Caco-2 (cell line): ENCODE data around the gene IKZF3. TPM values are rescaled to one million over a fixed set of nuclear protein-coding genes. Genes with fewer than 3 reads are reported as not detected.

ENCODE experiments used
- BruUV-seq: library from RNA; stranded (reverse); fragments of 400-500 nt; replicated peaks from 2 replicates; lab custom pipeline; 2021; lab: Mats Ljungman, UMichigan
- CTCF ChIA-PET: fragments of 300-600 bp; sonication (Branson Sonifier 250); formaldehyde crosslinking; loops from one replicate; lab custom pipeline; 2022; ENCODE audit warnings: antibody characterized with exemption; lab: Charles Lee
- POLR2A ChIA-PET: fragments of 300-600 bp; sonication (Branson Sonifier 250); formaldehyde crosslinking; loops from one replicate; lab custom pipeline; 2022; ENCODE audit warnings: antibody characterized with exemption; lab: Charles Lee
- DNase-seq, 2 experiments: peaks; one replicate each; pipeline versions ENCODE4 v3.0.0 to v3.0.0-alpha.2; 2020 to 2022
- H3K27me3 ChIP-seq: replicated peaks from 2 replicates; pipeline ENCODE4 v1.6.0; 2011; ENCODE audit warnings: low read length; ENCODE audit not compliant: control insufficient read depth, insufficient read depth
- H3K36me3 ChIP-seq: 2 replicates; pipeline ENCODE4 v1.5.1; 2011; ENCODE audit warnings: low read length; ENCODE audit not compliant: control insufficient read depth, insufficient read depth
- H3K4me1 ChIP-seq: fragments of 250-450 bp; sonication (Bioruptor Pico); 2 replicates; pipeline ENCODE4 v1.5.1; 2020; ENCODE audit warnings: mild to moderate bottlenecking
- H3K4me3 ChIP-seq: 2 replicates; pipeline ENCODE4 v1.5.1; 2011; ENCODE audit warnings: low read depth, mild to moderate bottlenecking, control low read depth, low read length
- H3K9me3 ChIP-seq: fragments of 250-450 bp; sonication (Bioruptor Pico); 2 replicates; pipeline ENCODE4 v1.5.1; 2020; ENCODE audit warnings: mild to moderate bottlenecking, moderate library complexity
- H3K27ac Mint-ChIP-seq: one replicate; pipeline ENCODE4 v1.8.0; 2022; ENCODE audit warnings: mixed read lengths; ENCODE audit not compliant: unreplicated experiment
- H3K27me3 Mint-ChIP-seq: one replicate; pipeline ENCODE4 v1.8.0; 2022; ENCODE audit warnings: mixed read lengths; ENCODE audit not compliant: insufficient read depth, unreplicated experiment
- H3K36me3 Mint-ChIP-seq: one replicate; pipeline ENCODE4 v1.8.0; 2022; ENCODE audit warnings: mild to moderate bottlenecking, mixed read lengths; ENCODE audit not compliant: insufficient read depth, unreplicated experiment
- H3K4me1 Mint-ChIP-seq: one replicate; pipeline ENCODE4 v1.8.0; 2022; ENCODE audit warnings: low read depth, mixed read lengths; ENCODE audit not compliant: unreplicated experiment
- H3K4me3 Mint-ChIP-seq: one replicate; pipeline ENCODE4 v1.8.0; 2022; ENCODE audit warnings: mild to moderate bottlenecking, moderate library complexity, mixed read lengths; ENCODE audit not compliant: unreplicated experiment
- H3K9me3 Mint-ChIP-seq: one replicate; pipeline ENCODE4 v1.8.0; 2022; ENCODE audit warnings: mixed read lengths; ENCODE audit not compliant: unreplicated experiment
- intact Hi-C: fragments of 100-400 bp; cut with micrococcal nuclease; formaldehyde crosslinking; loops from one replicate; pipeline ENCODE4 v1.10.0; 2022; ENCODE audit not compliant: unreplicated experiment
- total RNA-seq: library from RNA; stranded (reverse); gene quantifications from 2 replicates; pipeline ENCODE4 v1.2.3, GENCODE V29; 2022
- TF ChIP-seq, protein P1 (sequence below), 2 experiments: fragments of 200-600 bp in 1 of 2; IDR thresholded peaks; 1 replicate in 1 of 2; 2 replicates in 1 of 2; pipeline versions ENCODE4 v1.5.1 to v1.8.0; 2011 to 2022; ENCODE audit warnings: antibody characterized with exemption in 1 of 2, control low read depth in 1 of 2, inconsistent platforms in 1 of 2, low read depth in 1 of 2, low read length in 1 of 2, mild to moderate bottlenecking in 1 of 2, moderate library complexity in 1 of 2; ENCODE audit not compliant: insufficient read depth in 1 of 2, severe bottlenecking in 1 of 2, unreplicated experiment in 1 of 2

The IKZF3 gene
- total RNA-seq, 1 experiment from 2014 or later: 2.8 TPM

DNA sequence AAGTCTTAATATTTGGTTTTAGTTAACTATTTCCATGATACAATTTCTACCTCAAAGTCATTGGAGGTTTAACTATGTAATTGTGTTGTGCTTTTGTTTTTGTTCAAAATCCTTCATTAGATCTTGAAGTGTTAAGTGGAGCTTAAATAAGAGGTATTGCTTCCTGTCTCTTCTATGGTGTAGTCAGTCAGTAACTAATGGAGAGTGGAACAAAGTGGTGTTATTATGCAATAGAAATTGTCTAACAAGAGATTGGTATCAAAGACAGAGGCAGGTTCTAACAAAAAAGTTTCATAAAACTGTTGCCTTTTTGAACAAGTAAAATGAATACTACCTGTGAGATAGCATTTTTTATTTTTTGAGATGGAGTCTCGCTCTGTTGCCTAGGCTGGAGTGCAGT, 81.1 kb downstream of the IKZF3 start:
- Mint-ChIP-seq H3K4me1 (peaks cover 21% of the 10 kb centered on the region), H3K9me3 (no peaks in the 10 kb centered on the region), H3K4me3 (peak overlapping the region; percentile 27), H3K27me3 (no peaks in the 10 kb centered on the region), H3K27ac (peak overlapping the region; percentile 52), H3K36me3 (peaks cover 9% of the 10 kb centered on the region)
- H3K9me3 ChIP-seq: no peaks in the 10 kb centered on the region
- no peak for DNase-seq
- TF ChIP-seq, protein P1, sequence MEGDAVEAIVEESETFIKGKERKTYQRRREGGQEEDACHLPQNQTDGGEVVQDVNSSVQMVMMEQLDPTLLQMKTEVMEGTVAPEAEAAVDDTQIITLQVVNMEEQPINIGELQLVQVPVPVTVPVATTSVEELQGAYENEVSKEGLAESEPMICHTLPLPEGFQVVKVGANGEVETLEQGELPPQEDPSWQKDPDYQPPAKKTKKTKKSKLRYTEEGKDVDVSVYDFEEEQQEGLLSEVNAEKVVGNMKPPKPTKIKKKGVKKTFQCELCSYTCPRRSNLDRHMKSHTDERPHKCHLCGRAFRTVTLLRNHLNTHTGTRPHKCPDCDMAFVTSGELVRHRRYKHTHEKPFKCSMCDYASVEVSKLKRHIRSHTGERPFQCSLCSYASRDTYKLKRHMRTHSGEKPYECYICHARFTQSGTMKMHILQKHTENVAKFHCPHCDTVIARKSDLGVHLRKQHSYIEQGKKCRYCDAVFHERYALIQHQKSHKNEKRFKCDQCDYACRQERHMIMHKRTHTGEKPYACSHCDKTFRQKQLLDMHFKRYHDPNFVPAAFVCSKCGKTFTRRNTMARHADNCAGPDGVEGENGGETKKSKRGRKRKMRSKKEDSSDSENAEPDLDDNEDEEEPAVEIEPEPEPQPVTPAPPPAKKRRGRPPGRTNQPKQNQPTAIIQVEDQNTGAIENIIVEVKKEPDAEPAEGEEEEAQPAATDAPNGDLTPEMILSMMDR (IDR thresholded peaks at IDR 0.05; ENCODE audit: insufficient read depth in 1 of 2, low read depth in 1 of 2, low read length in 1 of 2, severe bottlenecking in 1 of 2, unreplicated experiment in 1 of 2): no peak
- no peak overlapping the region for H3K4me3 ChIP-seq
- intact Hi-C loops: loop anchor here (5.0 kb wide), 1 partner anchor 144 kb away; the partner anchor contains the start of genes LRRC3C and ORMDL3
- peaks cover 24% of the 10 kb centered on the region for H3K4me1 ChIP-seq
- no peaks in the 10 kb centered on the region for H3K27me3 ChIP-seq
- ChIA-PET POLR2A (no interaction called here), CTCF (no interaction called here)
- no peaks in the 10 kb centered on the region for H3K36me3 ChIP-seq
- BruUV-seq: no TSS peak

DNA sequence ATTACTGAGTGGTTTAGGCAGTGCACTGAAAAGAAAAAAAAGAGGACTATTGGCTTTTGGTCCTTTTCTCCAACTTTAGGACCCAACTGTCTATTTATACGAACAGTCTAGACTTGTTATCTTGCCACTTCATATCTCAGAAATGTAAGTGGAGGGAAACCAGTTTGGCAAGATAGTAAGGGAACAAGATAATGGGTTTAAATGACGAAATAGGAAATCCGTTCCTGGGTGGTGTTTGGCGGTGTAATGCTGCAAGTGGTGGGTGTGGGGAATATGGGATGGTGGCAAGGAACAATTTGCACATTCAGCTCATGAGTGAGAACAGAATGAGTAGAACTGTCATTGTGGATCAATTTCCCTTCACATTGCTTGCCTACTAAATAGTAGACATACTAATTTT, 81.6 kb downstream of the IKZF3 start:
- TF ChIP-seq, protein P1 (IDR thresholded peaks at IDR 0.05; ENCODE audit: insufficient read depth in 1 of 2, low read depth in 1 of 2, low read length in 1 of 2, severe bottlenecking in 1 of 2, unreplicated experiment in 1 of 2): no peak
- Mint-ChIP-seq H3K4me1 (peaks cover 21% of the 10 kb centered on the region), H3K27me3 (no peaks in the 10 kb centered on the region), H3K4me3 (peak overlapping the region; percentile 27), H3K9me3 (no peaks in the 10 kb centered on the region), H3K36me3 (peaks cover 9% of the 10 kb centered on the region), H3K27ac (peak overlapping the region; percentile 52)
- DNase-seq: peak; percentile 64 to 76
- Histone ChIP-seq H3K27me3 (no peaks in the 10 kb centered on the region), H3K9me3 (no peaks in the 10 kb centered on the region), H3K36me3 (no peaks in the 10 kb centered on the region), H3K4me1 (peaks cover 24% of the 10 kb centered on the region), H3K4me3 (no peak overlapping the region)
- POLR2A ChIA-PET: no interaction called here
- no TSS peak for BruUV-seq
- intact Hi-C loops: loop anchor here (5.0 kb wide), 1 partner anchor 145 kb away; the partner anchor contains the start of genes LRRC3C and ORMDL3
- CTCF ChIA-PET: interaction anchor here (0.8 kb wide), 1 partner anchor 28 kb away, joined by 3 read pairs; no protein-coding TSS in a partner anchor

DNA sequence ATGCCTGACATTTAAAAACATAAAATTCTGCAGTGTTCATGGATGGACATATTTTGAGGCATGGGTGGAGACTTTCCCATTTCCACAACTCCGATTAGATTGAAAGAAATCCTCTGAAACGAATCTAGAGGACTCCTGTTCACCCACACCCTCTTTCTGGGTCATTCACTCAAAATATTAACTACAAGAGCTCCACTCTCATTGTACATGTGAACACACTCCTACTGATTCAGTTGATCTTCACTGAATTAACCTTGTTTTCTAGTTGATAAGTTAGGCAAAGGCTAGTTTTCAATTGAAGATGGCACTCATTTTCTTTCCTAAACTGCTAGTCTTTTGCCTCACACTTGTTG, 82.3 kb downstream of the IKZF3 start:
- ChIA-PET POLR2A (no interaction called here), CTCF (interaction anchor here (0.8 kb wide), 1 partner anchor 28 kb away, joined by 3 read pairs; no protein-coding TSS in a partner anchor)
- Histone ChIP-seq H3K27me3 (no peaks in the 10 kb centered on the region), H3K9me3 (no peaks in the 10 kb centered on the region), H3K36me3 (no peaks in the 10 kb centered on the region), H3K4me3 (no peak overlapping the region), H3K4me1 (peaks cover 24% of the 10 kb centered on the region)
- H3K27me3 Mint-ChIP-seq: no peaks in the 10 kb centered on the region
- TF ChIP-seq, protein P1 (IDR thresholded peaks at IDR 0.05; ENCODE audit: insufficient read depth in 1 of 2, low read depth in 1 of 2, low read length in 1 of 2, severe bottlenecking in 1 of 2, unreplicated experiment in 1 of 2): no peak
- H3K4me1 Mint-ChIP-seq: peaks cover 21% of the 10 kb centered on the region
- DNase-seq: no peak
- no peaks in the 10 kb centered on the region for H3K9me3 Mint-ChIP-seq
- H3K4me3 Mint-ChIP-seq: peak overlapping the region; percentile 27
- H3K27ac Mint-ChIP-seq: peak overlapping the region; percentile 52
- BruUV-seq: no TSS peak
- intact Hi-C loops: loop anchor here (5.0 kb wide), 1 partner anchor 145 kb away; the partner anchor contains the start of genes LRRC3C and ORMDL3
- peaks cover 9% of the 10 kb centered on the region for H3K36me3 Mint-ChIP-seq
